Activated CD4-positive, alpha-beta T cell treated with anti-CD3 and anti-CD28 coated beads, Interleukin-2, Interleukin-4, amounts not matched to agents 100 ng/mL and 50 ng/mL, durations not matched to agents 16 hours and 8 hours (primary cell): Measurements from ENCODE around the gene HOXC11.

Experiments
- DNase-seq: peaks from one replicate; pipeline ENCODE4 v3.0.0-alpha.2; 2020; ENCODE audit warnings: low spot score

HOXC11 gene

DNA sequence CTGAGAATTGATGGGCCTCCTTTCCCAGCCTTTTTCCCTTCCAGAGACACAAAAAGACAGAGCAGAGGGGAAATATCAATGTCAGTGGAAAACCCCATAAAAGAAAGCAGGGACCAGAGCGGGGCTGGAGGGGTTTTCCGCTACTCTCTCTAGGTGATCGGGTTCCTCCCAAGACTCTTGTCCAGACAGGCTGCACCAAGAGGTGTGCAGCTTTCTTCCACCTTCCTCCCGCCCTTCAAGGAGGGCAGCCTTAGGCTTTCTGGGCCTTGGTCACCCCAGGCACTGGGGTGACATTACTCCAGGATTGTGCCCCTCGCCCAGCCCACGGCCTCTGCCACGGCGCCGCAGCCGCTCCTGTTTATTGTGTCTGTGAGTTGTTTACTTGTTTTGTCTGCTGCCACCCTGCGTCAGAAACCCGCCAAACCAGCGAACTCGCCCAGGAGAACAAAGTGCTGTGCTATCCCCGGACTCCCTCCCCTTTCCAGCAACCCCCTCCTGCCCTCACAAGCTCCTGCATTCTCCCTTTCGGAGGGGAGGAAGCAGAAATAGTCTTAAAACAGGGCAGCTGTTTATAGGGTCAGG is 48.6 kb downstream of the HOXC11 start:
- no peak for DNase-seq

DNA sequence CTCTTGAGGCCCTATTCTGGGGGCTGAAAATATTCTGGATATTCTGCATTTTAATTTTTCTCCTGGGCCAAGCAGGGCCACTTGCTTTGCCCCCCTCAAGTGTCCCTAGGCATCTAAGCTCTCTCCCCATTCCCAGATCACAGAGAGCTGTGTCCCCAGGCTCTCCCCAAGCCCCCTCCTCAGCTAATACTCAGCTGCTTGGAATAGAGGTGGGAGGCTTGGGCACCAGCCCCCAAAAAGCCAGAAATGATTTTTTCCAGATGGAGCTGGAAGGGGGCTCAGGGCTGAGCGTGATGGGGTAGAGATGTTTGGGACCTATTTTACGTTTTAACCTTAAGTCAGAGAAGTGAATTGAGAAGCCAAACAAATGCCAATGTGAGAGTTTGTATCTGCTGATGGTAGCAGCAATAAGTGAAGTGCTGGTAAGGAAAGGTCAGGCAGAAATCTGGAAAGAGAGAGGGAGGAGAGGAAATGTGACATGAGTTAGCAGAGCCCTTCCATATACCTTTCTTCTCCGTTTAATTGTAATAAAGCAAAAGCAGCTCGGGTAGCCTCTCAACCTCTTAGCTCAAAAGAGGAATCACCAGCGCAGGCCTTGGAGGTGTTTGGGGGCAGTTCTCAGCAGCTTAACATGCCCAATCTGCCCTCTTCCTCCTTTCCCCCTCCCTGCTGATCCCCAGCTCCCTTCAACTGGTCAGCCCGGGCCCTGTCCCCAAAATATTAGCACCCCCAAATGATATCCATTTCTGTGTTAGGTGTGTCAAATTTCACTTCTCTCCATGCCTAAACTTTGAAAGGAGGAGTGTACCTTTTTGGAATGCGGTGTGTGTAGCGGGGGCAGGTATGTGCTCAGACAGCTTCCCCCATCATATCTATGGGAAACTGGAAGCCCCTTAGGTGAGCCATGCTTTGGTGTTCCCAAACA is 50.3 kb downstream of the HOXC11 start:
- DNase-seq: no peak

DNA sequence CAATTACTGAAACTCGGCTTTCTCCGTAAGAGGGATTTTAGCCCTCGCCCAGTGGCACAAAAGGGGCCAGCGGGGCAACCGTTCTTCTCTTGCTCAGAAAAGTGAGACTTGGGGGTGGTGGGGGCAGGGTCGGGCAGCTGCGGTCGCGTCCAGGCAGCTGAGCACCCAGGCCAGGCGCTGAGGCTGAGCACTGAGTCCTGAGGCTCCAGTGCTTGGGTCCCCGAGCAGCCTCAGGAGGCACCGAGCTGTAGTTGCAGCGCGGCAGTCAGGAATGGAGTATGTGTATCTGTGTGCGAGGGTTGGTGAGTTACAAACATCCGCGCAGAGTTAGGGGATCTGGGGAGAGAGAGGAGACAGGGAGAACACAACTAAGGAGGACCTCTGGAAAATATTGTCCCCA is 51.2 kb downstream of the HOXC11 start:
- no peak for DNase-seq

DNA sequence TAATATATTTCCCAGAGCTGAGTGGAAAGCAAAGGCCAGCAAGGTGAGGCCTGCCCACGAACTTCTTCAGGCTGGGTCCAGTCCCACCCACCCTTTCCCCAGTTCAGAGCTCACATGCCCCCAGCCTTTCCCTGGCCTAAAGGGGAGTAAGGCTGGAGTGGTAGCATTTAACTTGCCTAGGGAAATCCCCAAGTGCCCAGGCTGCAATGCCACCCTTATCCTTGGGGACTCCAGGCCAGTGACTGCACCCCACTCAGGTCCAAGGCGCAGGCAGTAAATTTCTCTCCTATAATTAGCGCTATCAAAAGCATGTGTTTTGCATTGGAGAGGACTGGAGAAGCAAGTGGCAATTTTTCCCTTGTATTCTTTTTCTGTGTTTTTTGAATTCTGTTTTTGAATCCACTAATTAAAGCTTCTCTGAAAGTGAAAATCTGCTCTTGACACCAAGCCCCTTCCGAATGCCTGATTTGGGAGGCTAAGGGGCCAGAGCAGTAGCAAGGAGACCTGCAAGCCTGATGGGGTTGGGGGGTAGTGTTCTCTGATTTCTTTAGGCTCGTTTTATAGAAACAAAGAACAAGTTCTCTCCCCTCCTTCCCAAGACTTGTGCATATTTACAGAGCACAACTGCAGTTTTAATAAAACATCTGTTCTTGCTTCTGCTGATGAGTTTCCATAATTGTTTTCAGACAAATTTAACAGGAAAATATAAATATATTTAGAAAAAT is 51.8 kb downstream of the HOXC11 start:
- DNase-seq: no peak

DNA sequence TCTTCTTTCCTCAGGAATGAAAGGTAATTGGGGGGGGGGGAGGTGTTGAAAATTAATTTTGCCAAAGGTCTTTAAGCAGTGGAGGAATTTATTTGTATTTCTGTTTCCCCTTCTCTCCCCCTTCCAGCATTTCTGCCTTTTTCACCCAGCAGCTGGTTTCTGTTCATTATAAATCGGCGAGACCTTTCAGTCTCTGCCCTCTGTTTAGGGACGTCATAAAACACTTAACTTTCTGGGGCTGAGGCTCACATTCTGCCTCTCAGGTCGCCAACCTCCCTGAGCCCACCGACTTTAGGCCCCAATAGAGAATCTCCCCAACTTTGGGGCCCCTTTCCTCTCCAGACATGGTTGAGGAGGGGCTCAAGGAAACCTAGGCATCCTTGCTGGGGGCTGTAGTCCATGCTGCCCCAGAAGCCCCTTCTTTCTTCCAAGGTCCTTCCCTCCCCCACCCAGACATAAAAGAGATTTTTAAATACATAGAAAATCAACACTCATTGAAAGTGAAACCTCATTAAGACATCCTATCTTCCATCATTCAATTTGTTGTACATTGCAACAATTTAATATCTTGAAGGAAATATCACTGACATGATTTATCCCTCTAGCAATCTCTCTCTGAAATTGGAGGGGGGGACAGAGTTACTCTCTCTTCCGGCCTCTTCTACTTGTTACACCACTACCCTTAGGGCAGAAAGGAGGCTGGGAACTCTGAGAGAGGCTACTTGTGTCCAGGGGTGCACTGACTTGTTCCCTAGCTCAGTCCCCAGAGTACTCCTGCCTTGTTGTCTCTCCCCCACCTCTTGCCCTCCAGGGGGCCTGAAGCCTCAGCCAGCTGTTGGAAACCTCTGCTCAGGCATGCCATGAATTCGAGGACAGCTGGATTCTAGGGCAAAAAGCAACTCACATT is 52.8 kb downstream of the HOXC11 start:
- DNase-seq: no peak

DNA sequence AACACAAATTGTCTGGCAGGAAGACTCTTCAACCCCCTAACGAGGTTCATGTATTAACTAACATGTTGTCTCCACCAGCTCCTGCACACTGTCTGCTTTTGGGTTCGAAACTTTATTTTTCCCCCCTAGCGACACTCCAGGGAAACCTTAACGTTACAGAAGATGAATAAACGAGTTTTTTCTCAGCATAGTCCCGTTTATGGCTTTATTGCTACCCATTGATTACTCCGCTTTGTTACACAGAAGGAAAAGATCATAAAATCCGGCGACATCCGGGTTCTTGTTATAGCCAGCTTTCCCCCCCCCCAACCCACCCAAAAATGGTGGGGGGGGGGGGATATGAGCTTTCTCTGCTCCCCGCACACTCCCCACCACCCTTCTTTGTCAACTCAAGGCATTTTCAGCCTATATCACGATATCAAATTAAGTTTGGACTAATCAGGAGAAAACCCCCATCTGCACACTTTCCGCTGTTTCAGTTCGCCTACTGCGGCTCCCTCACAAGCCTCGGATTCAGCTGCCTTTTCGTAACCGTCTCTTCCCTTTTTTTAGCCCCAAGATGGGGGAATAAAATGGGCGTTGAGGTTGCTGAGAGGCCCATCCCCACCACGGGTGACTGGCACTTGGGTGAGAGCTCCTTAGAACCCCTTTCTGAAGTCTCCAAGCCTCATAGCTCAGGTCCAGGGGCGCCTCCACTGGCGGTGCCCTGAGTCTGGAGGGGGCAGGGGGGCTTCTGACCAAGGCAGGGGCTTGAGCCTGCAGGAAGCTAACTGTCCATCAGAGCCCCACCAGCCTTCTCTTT is 53.9 kb downstream of the HOXC11 start:
- no peak for DNase-seq
